Mesodermal cell (in vitro differentiated cells): ENCODE results near the gene LUM.

Experiments used
- H3K27ac ChIP-seq: 2 replicates; pipeline ENCODE4 v1.7.0; 2013; ENCODE audit warnings: mild to moderate bottlenecking, low read depth, low read length, moderate library complexity; ENCODE audit not compliant: severe bottlenecking
- H3K36me3 ChIP-seq: 2 replicates; pipeline ENCODE4 v1.7.1; 2013; ENCODE audit warnings: mild to moderate bottlenecking, low read length, moderate library complexity; ENCODE audit not compliant: control insufficient read depth, insufficient read depth
- H3K4me1 ChIP-seq: one replicate; pipeline ENCODE4 v1.7.1; 2013; ENCODE audit warnings: mild to moderate bottlenecking, low read length; ENCODE audit not compliant: insufficient read depth, control insufficient read depth, poor library complexity, severe bottlenecking
- H3K4me3 ChIP-seq: 2 replicates; pipeline ENCODE4 v1.7.0; 2013; ENCODE audit warnings: low read length, control low read depth, mild to moderate bottlenecking; ENCODE audit not compliant: insufficient read depth, poor library complexity, severe bottlenecking; ENCODE audit errors: extremely low read depth
- H3K9me3 ChIP-seq: 2 replicates; pipeline ENCODE4 v1.7.1; 2013; ENCODE audit warnings: mild to moderate bottlenecking, low read length, moderate library complexity; ENCODE audit not compliant: control insufficient read depth
- WGBS, 2 experiments: methylation state at CpG; one replicate each; pipeline ENCODE4 v1.1.5; 2013; ENCODE audit warnings: missing lambda C conversion rate in 2 of 2; ENCODE audit not compliant: insufficient coverage in 2 of 2; 5-methylcytosine and 5-hydroxymethylcytosine counted together

Gene LUM

GRCh38 chr12:91074154-91074709 lies 37.1 kb downstream of the LUM start:
- Histone ChIP-seq H3K36me3 (no peaks in the 10 kb centered on the region), H3K4me1 (peaks cover 5% of the 10 kb centered on the region), H3K4me3 (no peak overlapping the region), H3K9me3 (no peaks in the 10 kb centered on the region), H3K27ac (no peak overlapping the region)
- 68 to 93% methylated on average over 4 to 5 of the region's 6 CpGs for WGBS, 2 experiments

DNA sequence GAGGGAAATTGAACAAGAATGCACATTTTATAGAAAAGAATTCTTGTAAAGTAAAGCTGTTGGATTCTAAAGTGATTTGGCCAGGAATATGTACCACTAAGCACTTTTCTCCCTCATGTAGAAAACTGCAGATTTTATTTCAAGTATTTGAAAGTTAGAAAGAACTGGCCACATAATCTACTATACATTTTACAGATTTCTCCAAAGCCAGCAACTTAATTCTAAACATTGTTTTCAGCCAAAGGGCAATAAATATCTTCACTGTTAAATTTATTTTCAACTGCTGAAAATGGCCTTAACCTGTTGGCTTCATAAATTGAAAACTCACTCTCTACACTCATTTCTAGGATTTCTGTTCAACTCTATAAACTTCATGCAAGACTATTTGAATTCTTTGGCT lies 37.9 kb downstream of the LUM start:
- no peaks in the 10 kb centered on the region for H3K36me3 ChIP-seq
- H3K9me3 ChIP-seq: no peaks in the 10 kb centered on the region
- no peak overlapping the region for H3K4me3 ChIP-seq
- no peak overlapping the region for H3K27ac ChIP-seq
- peaks cover 3% of the 10 kb centered on the region for H3K4me1 ChIP-seq

- WGBS, 2 experiments: no CpG with 5 or more reads among the region's 2 CpGs
- Histone ChIP-seq H3K4me3 (no peak overlapping the region), H3K36me3 (no peaks in the 10 kb centered on the region), H3K27ac (no peak overlapping the region), H3K4me1 (no peaks in the 10 kb centered on the region), H3K9me3 (no peaks in the 10 kb centered on the region)
These were observed 38.4 kb downstream of the LUM start for GRCh38 chr12:91072931-91073330.

GRCh38 chr12:91070936-91071335 lies 40.4 kb downstream of the LUM start:
- H3K4me1 ChIP-seq: no peaks in the 10 kb centered on the region
- no peaks in the 10 kb centered on the region for H3K36me3 ChIP-seq
- H3K4me3 ChIP-seq: no peak overlapping the region
- H3K9me3 ChIP-seq: no peaks in the 10 kb centered on the region
- H3K27ac ChIP-seq: no peak overlapping the region

- Histone ChIP-seq H3K4me1 (no peaks in the 10 kb centered on the region), H3K36me3 (no peaks in the 10 kb centered on the region), H3K4me3 (no peak overlapping the region), H3K9me3 (no peaks in the 10 kb centered on the region), H3K27ac (no peak overlapping the region)
- 100% methylated on average over 1 of the region's 3 CpGs; no CpG with 5 or more reads in 1 of the 2 experiments for WGBS, 2 experiments
These were observed 45.9 kb downstream of the LUM start for GRCh38 chr12:91065396-91065795.

DNA sequence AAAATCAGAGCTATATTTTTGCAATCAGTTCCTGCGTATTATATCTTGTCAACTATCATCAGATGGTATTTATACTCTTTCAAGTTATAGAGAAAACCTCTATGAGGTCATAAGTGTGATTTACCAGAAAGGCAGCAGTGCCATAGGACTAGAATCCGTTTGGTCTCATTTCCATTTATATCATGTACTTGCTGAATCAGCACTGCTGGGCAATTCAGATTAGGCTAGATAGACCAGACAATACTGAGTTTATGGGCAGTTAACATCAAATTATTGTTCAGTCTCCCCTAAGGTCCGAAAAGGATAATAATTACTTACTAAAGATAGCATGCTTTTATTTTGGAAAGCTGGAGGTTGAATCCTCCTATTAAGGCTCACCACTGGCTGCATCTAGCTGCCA lies 46.7 kb downstream of the LUM start:
- Histone ChIP-seq H3K4me3 (no peak overlapping the region), H3K27ac (no peak overlapping the region), H3K9me3 (no peaks in the 10 kb centered on the region), H3K4me1 (no peaks in the 10 kb centered on the region), H3K36me3 (no peaks in the 10 kb centered on the region)
- no CpG with 5 or more reads among the region's 3 CpGs for WGBS, 2 experiments

GRCh38 chr12:91061091-91061490 lies 50.2 kb downstream of the LUM start:
- Histone ChIP-seq H3K27ac (no peak overlapping the region), H3K4me3 (no peak overlapping the region), H3K36me3 (no peaks in the 10 kb centered on the region), H3K9me3 (no peaks in the 10 kb centered on the region), H3K4me1 (no peaks in the 10 kb centered on the region)
- no CpG with 5 or more reads among the region's 1 CpG for WGBS, 2 experiments

GRCh38 chr12:91059211-91059610 lies 52.1 kb downstream of the LUM start:
- Histone ChIP-seq H3K4me3 (no peak overlapping the region), H3K9me3 (no peaks in the 10 kb centered on the region), H3K27ac (no peak overlapping the region), H3K4me1 (no peaks in the 10 kb centered on the region), H3K36me3 (no peaks in the 10 kb centered on the region)

DNA sequence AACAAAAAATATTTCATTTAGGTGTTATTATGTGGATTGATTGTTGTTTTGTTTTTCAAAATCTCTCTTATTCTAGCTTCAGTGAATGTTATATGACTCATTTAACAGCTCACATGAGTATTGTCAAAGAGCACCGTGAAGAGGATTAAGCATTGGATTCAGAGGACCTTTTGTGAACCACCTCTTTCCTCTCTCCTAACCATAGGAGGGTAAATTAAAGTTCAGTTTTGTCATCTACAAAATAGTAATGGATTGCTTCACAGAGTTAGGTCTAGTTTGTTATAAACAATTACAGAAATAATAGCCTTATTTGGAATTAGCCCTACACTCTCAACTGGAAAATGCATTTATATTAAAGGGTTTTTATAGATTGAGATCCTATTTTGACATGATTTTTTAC lies 52.5 kb downstream of the LUM start:
- Histone ChIP-seq H3K4me3 (no peak overlapping the region), H3K27ac (no peak overlapping the region), H3K4me1 (no peaks in the 10 kb centered on the region), H3K9me3 (no peaks in the 10 kb centered on the region), H3K36me3 (no peaks in the 10 kb centered on the region)
- no CpG with 5 or more reads among the region's 1 CpG for WGBS, 2 experiments

DNA sequence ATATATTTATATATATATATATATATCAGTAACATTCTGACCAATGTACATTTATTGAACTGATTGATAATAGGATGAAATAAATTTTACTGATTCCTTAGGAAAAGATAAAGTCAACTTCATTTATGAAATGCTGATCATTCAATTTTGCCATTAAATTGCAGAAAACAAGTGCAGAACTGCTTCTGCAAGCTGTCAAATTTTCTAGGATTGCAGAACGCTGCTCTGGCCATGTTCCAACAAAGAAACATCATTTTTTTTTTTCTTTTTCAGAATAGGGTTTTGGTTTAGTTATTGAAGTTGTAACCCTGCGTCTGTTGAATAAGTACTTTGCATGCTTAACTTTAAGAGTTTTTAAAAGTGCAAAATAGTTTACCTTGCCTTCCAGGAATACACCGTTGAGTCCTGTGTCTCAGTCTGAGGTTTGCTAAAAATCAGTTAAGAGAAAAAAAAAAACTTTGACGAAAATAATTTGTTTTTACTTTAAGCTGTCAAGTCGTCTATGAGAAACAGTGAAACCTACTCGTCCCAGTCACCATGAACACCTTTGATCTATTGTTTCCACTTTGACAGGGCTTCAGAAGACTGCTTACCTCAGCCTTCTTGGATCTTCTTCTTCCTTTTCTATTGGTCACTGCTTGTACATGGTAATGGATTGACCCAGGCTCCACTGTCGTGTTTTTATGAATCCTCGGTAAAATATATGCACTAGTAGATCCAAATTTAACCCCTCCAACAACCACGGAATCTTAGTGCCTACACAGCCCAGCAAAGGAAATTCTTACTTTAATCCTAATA lies 53.7 kb downstream of the LUM start, which contains the start of gene KERA:
TSS of gene KERA (minus strand) at position 657 of the 798 bp plus-strand sequence. CDS start 1,743 bp downstream, outside the sequence.
- Histone ChIP-seq H3K4me3 (no peak within 1 kb of the TSS), H3K9me3 (no peaks in the 10 kb centered on the region)
- WGBS, 2 experiments: 79 to 90% methylated on average over 4 to 5 of the region's 9 CpGs

DNA sequence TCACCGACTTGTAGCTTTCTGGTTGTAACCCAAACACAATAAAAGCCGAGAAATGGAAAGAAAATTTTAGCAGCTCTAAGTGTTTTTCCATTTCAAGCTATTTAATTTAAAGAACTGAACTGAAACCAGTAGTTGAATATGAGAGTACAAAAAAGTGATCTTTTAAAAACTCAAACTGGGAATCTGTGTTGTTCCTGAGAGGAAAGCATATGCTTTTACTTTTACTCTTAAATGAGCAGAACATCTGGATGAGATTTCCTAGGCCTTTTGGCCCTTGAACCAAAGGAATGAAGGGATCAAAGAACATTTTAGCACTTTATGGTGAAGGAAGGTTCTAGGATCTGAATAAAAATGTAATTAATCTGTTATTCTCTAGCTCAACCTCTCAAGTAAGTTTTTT lies 54.8 kb downstream of the LUM start:
- WGBS, 2 experiments: 92 to 100% methylated on average over 1 to 2 of the region's 2 CpGs
- H3K36me3 ChIP-seq: no peaks in the 10 kb centered on the region
- no peaks in the 10 kb centered on the region for H3K9me3 ChIP-seq
- no peak overlapping the region for H3K27ac ChIP-seq
- H3K4me3 ChIP-seq: no peak overlapping the region
- no peaks in the 10 kb centered on the region for H3K4me1 ChIP-seq

More for the DNA sequence above, 53.7 kb downstream of the LUM start, which contains the start of gene KERA:
- no peaks in the 10 kb centered on the region for H3K36me3 ChIP-seq
- no peak within 1 kb of the TSS for H3K27ac ChIP-seq
- H3K4me1 ChIP-seq: no peaks in the 10 kb centered on the region
